GM19328 (cell line): Measurements from ENCODE around the gene XYLT1.
"Not testable (repeated sequence)": the region's sequence is repeated elsewhere in the genome, so short reads cannot be mapped to it uniquely, and the experiment has no call there.

Experiments
- ATAC-seq: cut with Tn5 transposase; IDR thresholded peaks from one replicate; pipeline ENCODE4 v1.9.1; 2021; ENCODE audit warnings: mild to moderate bottlenecking, moderate library complexity; ENCODE audit not compliant: unreplicated experiment

Gene XYLT1

DNA sequence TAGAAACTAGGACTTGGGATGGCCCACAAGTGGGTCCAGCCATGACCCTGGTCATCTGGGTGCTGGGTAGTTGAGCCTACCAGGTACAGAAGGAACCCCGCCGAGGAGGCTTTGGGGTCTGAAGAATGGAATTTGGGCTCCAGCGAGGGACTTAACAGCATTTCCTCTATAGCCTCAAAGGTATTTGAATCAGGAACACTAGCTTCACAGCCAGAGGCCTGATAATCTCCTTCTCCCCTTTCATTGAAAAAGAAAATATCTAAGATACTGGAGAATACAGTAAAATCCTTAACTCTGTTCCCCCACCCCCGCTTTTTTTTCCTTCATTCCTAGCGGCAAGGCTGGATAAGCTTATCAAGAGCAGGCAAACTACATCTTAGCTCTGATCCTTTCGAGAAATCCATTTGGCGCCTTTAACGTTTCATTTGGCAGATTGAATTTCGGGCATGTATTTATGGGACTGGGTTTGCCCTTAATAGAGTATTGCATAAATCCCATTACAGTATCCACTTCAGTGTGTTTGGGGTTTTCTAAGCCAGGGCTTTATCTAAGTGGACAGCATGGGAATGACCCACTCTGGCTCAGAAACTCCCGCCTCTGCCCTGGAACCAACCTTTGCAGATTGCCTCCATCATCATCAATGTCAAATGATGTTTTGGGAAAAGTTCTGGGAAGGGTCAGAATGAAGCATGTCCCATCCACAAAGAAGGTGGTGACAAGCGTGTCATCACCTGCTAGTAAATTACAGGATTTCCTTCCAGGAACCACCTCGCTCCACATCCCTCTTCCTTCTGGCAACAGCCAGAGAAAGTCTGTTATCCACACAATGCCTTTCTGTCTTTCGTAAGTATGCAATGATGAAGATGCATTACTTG lies 36.9 kb downstream of the XYLT1 start:
- ATAC-seq = no peak

DNA sequence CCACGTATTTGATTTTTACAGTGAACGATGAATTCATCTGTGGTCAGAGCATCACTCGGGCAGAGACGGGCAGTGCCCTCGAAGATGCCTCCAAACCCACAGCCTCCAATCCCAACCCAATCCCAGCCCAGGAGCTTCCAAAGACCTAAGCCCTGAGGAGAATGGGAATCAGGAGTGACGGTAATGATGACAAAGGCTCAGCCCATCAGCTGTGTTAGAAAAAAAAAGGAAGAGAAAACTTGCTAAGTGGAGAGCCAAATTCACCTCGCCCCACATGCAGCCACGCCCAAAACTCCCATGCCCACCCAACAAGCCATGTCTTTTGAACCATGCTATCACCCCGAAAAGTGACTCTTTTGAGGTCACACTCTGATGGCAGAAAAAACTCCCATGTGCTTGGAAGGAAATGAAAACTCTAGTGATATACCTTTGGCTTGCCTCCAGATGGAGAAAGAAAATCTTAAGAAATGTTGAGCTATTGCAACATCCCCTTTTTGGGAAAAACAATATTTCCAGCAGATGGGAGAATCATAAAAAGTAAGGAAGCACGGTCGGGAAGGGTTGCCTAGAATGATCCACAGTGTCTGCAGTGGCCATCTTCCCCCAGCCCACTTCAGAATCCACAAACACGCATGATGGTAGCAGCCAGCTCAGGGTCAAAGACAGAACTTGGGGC lies 37.7 kb downstream of the XYLT1 start:
- no peak for ATAC-seq

DNA sequence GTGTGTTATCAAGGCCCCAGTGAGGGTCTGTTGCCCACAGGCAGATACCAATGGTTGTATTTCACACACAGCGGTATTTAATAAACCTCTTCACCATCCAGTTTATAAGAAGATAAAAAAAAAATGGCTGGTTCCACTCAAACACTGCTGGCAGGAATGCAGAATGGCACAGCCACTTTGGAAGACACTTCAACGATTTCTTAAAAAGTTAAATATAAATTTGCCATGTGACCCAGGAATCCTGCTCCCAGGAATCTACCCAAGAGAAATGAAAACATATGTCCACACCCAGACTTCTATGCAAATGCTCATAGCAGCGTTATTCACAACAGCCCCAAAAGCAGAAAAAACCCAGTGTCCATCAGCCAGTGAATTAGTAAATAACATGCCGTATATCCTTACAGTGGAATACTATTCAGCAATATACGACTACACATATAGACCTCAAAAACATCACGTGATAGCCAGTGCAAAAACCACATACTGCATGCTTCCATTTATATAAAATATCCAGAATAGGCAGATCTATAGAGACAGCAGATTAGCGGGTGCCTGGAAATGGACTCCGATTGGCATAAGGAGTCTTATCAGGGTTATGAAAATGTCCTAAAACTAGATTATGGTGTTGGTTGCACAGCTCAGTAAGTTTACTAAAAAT lies 38.7 kb downstream of the XYLT1 start:
- ATAC-seq = no peak

DNA sequence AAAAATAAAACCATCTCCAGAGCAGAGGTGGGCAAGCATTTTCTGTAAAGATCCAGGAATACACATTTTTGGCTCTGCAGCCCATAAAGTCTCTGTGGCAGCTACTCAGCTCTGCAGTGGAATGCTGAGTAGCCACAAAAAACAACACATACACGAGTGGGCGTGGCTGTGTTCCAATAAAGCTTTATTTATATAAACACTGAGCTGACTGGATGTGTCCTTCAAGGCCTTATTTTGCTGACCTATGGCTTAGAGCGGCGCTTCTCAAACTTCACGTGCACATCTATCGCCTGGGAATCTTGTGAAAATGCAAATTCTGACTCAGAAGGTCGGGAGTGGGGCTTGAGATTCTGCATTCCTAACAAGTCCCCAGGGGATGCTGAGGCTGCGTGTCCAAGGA lies 39.7 kb downstream of the XYLT1 start:
- no peak for ATAC-seq

DNA sequence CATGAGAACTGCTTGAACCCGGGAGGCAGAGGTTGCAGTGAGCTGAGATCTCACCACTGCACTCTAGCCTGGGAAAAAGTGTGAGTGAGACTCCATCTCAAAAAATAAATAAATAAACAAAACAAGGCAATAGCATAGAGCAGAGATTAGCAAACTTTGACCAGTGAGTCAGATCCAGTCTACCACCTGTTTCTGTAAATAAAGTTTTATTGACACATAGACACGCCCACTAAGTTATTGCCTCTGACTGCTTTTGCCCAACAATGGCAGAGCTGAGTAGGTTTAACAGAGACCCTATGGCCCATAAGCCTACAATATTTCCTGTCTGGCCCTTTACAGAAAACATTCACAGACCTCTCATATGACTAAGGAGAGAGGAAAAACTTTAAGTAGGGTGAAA lies 44.3 kb downstream of the XYLT1 start:
- ATAC-seq = no peak

DNA sequence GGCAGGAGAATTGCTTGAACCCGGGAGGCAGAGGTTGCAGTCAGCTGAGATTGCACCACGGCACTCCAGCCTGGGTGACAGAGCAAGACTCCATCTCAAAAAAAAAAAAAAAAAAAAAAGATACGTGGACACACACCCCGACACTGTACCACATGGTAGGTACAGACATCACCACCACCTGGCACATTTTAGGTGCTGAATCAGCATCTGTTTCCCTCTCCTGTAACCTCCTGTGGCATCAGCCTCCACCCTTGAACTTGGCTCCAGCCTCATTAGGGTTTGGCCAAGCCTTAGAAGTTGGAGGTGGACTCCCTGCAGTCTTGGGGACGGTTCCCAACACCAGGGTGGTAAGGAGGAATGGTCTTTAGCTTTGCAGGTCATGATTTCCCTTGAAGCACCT lies 46.0 kb downstream of the XYLT1 start:
- ATAC-seq = no peak

DNA sequence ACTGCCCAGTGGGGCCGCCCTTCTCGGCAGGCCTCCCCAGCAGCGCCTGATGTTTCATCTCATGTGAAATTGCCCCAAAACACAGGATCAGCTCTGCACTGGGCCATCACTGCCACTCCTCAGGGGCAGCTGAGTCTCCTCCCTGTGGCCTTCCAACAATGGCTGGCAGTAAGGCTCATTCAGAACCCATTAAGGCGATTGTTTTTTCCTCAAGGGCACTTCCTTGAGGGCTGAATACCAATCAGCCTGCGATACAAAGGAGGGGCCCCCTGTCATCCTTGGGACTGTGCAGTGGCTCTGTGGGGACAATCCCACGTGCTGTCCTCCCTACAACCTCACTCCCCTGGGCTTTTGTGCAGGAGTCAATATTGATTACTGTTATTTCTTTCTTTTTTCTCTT lies 47.5 kb downstream of the XYLT1 start:
- ATAC-seq = no peak

DNA sequence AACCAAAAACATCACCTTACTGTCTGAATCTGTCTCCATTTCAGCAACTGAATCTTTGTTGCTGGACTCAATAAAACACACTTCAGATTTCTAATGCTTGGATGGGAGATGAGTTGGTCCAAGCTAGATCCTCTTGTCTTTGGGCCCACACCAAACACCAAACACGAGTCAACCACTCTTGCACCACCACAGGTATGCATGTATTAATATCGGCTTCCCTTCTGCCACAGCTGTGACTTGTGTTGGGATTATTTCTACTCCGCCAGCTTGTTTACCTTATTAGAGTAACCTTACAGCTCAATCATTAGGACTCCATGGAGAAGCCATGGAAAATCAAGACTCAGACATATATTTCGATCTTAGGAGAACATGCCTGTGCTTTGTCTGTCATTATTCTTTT lies 49.9 kb downstream of the XYLT1 start:
- no peak for ATAC-seq

DNA sequence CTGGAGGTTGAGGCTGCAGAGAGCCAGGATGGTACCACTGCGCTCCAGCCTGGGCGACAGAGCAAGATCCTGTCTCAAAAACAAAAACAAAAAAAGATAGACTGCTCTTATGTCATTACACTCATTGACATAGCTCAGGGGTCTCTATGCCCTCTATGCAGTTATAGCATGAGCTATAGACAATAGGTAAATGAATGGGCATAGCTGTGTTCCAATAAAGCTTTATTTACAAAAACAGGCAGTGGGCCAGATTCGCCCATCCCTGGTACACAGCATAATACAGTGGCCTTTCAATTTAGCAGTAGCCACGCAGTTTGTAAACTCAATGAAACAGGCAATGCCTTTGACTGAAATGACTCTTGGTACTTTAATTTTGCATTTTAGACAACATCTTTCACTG lies 51.5 kb downstream of the XYLT1 start:
- ATAC-seq = no peak

DNA sequence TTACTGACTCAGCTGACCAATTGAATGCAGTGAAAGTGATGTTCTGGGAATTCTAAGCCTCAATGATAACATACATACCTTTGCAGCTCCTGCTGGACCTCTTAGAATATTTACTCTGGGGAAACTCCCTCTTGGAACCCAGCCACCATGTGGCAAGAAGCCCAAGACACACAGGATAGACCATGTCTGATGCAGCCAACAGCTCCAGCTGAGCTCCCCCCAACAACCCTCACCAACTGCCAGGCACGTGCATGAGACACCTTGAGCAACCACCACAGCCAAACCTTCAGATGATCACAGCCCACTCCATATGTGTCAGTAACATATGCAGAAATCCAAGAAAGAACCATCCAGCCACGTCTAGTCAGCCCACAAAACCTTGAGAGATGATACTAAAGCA lies 53.0 kb downstream of the XYLT1 start:
- no peak for ATAC-seq

DNA sequence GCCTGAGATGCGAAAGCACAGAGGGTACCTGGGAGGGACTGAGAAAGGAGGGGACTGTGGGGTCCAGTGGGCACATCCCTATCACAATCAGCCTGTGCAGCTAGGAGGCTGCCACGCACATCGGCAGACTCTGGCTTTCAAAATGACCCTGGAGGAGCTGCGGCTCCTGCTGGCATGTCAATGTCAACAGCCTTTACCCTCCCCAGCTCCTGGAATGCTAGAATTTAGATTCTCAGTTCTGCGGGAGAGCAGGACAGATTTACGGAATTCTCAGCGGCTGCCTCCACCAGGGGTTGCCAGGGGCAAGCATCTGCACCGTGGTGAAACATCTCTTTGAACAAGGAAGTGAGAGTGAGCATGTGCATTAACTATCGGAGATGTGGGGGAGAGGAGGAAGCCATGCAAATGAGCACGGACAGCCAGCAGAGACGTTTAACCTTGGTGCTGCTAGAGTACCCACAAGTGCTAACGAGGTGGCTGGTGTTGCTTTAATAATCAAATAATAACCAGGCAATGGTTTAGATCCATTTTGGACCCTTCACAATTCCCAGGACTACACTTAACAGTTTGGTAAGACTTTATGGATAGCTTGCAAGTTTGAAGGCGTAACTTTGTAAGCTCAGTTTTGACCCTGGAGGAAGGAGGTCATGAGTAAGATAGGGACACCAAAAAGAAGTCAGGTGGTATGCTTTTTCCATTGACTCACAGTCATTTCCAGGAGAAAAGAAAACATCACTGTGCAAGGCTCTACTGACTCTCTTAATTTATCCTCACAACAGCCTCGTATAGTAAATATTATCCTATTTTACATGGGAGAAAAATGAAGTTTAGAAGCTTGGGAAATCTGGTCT lies 54.1 kb downstream of the XYLT1 start:
- peak; percentile 89 for ATAC-seq

DNA sequence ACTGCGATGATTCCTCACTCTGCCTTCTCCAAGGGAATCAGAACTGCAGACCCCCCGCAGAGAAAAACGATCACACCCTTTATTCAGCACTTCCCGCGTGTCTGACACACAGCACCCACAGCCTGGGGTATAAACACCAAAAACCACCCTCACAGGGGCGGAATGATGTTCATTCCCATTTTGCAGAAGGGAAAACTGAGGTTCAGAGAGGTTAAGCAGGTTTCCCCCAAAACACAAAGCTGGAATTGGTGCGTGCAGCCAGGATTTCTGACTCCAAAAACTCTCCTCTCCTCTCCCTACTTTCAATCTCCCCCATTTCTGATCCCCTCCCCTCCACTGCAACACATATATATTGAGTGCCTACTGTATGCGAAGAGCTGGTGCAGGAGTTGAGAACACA lies 55.8 kb downstream of the XYLT1 start:
- no peak for ATAC-seq

DNA sequence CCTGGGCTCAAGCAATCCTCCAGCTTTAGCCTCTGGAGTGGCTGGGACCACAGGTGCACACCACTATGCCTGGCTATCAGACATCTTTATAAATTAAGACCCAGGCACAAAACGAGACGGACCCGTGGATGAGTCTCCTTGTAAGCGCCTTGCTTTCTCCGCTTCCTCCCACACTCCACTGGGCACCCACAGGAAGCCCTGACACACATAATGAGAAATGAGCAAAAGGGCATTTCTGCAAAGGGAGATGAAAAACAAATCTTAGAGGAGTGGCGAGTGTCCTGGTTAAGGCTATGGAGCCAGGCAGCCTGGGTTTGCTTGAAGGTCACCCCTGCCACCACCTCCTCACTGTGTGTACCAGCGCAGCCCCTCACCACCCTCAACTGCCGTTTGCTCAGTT lies 56.3 kb downstream of the XYLT1 start:
- ATAC-seq = no peak

DNA sequence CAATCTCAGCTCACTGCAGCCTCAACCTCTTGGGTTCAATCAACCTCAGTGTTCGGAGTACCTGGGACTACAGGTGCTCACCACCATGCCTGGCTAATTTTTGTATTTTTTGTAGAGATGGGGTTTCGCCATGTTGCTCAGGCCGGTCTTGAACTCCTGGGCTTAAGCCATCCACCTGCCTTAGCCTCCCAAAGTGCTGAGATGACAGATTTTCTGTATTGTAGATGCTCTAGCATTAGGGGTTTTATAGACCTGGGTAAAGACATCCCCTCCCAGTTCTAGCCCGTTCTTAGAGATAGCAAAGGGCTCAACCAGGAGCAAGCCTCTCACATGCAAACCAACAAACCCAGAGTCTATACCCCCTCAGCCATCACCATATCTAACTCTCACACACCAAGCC lies 57.3 kb downstream of the XYLT1 start:
- ATAC-seq = no peak

DNA sequence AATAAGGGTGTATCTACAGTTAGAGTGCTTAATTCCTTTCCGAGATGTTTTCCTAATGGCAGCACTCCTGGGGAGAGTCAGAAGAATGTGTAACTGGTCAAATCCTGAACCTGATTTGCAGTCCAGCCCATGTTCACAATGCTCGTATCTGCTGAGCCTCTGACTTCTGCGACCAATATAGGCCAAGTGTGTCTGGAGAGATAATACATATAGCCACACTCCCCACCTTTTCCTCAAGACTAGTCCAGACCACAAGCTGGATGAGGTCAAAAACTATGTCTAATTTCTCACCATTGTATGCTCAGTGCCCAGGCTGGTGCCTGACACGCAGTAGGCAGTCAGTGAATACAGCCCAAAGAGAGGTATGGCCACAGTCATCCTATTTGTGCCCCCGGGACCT lies 58.0 kb downstream of the XYLT1 start:
- ATAC-seq = no peak

DNA sequence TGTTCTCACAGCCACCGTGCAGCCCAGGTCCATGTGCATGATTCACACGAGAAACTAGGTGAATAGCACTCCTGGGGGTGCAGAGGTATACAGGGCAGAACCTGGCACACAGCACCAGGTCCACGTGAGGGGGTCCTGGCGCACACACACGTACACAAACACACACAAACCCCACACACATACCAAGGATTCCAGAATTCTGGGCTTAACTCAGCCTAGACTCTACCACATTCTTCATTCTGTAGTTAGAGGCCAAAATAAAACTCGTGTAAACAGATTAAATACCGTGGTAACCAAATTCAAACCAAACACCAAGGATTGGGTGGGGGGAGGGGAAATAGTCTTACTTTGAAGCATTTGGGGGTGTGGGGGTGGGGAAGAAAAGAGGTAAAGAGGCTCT lies 58.5 kb downstream of the XYLT1 start:
- ATAC-seq = no peak

DNA sequence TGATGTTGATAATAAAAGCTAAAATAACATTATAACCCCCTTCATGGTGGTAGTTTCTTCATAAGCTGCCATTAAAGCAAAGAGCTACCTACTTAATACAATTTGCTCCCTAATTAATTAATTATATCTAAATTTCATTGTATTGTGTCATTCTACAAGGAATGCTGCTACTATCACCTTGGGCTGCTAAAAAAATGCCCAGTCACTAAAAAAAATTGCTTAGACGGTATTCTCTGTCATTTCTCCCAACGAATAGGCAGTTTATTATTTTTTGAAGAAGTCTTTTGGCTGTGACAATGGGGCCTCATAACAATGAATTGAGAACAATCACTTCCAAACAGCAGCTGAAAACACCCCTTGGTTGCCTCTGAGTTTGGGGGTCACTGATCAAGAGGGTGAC lies 59.5 kb downstream of the XYLT1 start:
- ATAC-seq = no peak

DNA sequence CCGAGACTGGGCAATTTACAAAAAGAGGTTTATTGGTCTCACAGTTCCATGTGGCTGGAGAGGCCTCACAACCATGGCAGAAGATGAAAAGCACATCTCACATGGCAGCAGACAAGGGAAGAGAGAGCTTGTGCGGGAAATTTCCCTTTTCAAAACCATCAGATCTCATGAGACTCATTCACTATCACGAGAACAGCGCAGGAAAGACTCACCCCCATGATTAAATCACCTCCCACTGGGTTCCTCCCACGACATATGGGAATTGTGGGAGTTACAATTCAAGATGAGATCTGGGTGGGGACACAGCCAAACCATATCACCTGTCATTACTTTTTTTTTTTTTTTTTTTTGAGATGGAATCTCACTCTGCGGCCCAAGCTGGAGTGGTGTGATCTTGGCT lies 60.4 kb downstream of the XYLT1 start:
- ATAC-seq = not testable (repeated sequence)

DNA sequence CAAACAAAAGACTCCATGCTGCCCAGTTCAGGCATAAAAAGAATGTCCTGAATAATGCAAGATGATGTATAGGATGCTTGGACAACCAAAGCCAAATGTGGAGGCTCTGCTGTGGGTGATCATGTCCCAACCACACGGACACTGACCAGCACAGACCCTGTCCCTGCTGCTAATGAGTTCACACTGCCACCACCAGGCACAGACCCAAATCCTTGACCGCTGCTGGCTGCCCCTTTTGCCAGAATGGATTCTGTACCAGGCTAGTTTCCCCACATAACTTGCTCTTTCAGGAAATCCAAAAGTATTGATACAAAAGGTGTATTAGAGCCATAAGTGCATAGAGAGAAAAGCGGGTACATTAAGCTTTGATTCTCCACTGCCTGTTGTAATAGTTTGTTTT lies 60.9 kb downstream of the XYLT1 start:
- no peak for ATAC-seq

DNA sequence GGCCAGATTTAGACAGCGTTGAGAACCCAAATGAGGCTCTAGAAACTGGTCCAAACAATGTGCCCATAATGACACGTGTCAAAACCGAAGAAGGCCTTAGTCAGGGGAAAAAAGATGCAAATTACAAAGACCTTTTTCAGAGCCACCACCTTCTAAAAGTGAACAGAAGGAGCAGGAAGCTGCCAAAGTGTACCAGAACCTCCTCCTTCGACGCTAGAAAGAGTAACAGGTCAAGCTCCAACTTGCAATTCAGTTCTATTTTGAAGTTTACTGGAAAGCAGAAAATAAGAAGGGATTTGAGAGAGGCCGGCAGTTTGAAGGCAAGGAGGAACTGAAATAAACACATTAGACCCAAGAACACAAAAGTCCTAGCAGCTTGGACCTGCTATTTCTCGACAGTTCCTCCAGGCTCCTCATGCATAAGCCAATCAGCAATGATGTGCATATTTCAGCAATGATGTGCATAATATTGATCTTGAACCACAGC lies 61.8 kb downstream of the XYLT1 start:
- no peak for ATAC-seq

DNA sequence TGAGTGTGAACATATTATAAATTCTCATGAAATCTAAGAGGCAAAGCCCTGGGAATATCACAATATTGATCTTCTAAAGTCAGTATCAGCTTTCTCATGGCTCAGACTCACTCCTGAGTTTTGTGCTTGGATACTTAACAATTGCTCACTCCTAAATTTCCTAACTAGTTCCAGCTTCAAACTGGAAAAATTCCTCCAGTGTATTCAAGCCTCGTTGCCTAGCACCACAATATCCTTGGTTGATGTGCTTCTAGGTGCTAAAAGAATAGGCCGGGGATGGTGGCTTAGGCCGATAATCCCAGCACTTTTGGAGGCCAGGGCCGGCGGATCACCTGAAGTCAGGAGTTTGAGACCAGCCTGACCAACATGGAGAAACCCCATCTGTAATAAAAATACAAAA lies 62.5 kb downstream of the XYLT1 start:
- no peak for ATAC-seq
